SK-N-SH (cell line): ENCODE results near the gene NRIP1. TPM values are rescaled to one million over a fixed set of nuclear protein-coding genes. Genes with fewer than 3 reads are reported as not detected.

Source experiments
- CTCF ChIA-PET: fragments of 300-600, 350-600 bp; formaldehyde crosslinking; extraction: SDS; loops from one replicate; lab custom pipeline; 2021; lab: Yijun Ruan, JAX
- POLR2A ChIA-PET: fragments of 350-600 bp; sonication (Branson Sonifier 250); formaldehyde crosslinking; extraction: SDS; loops from one replicate; lab custom pipeline; 2020; ENCODE audit warnings: antibody characterized with exemption, inconsistent platforms; lab: Yijun Ruan, JAX
- DNase-seq: peaks from one replicate; pipeline ENCODE4 v3.0.0; 2012
- H2AFZ ChIP-seq: fragments of 200-600 bp; sonication (generic); 2 replicates; pipeline ENCODE4 v1.8.1; 2016; ENCODE audit warnings: antibody characterized with exemption, mild to moderate bottlenecking, low read depth
- H3F3A ChIP-seq: fragments of 200-600 bp; sonication (generic); replicated peaks from 2 replicates; pipeline ENCODE3; 2016; ENCODE audit warnings: antibody characterized with exemption, mild to moderate bottlenecking; ENCODE audit not compliant: insufficient read depth
- H3K27ac ChIP-seq, 2 experiments: fragments of 200-500 bp in 1 of 2; fragments of 200-600 bp in 1 of 2; sonication (Bioruptor generic) in 1 of 2; sonication (generic), shearing (Covaris generic) in 1 of 2; 2 replicates each; pipeline versions ENCODE4 v1.5.1 to v1.6.1; 2014 to 2016; ENCODE audit warnings: low read depth in 2 of 2, inconsistent platforms in 1 of 2, low read length in 1 of 2, mild to moderate bottlenecking in 1 of 2, mixed read lengths in 1 of 2
- H3K27me3 ChIP-seq: fragments of 200-600 bp; sonication (generic), shearing (Covaris generic); 2 replicates; pipeline ENCODE4 v1.6.1; 2016; ENCODE audit warnings: mixed run types; ENCODE audit not compliant: insufficient read depth
- H3K36me3 ChIP-seq, 2 experiments: fragments of 200-500 bp in 1 of 2; fragments of 200-600 bp in 1 of 2; sonication (Bioruptor generic) in 1 of 2; sonication (generic) in 1 of 2; replicated peaks in 1 of 2; 2 replicates each; pipeline versions ENCODE3 to v1.5.1; 2014 to 2016; ENCODE audit warnings: low read length in 1 of 2, mild to moderate bottlenecking in 1 of 2; ENCODE audit not compliant: insufficient read depth in 2 of 2, control insufficient read depth in 1 of 2
- H3K4me1 ChIP-seq, 2 experiments: fragments of 200-500 bp in 1 of 2; fragments of 200-600 bp in 1 of 2; sonication (Bioruptor generic) in 1 of 2; sonication (generic), shearing (Covaris generic) in 1 of 2; 2 replicates each; pipeline versions ENCODE4 v1.5.1 to v1.6.1; 2014 to 2016; ENCODE audit warnings: low read depth in 1 of 2, low read length in 1 of 2, mixed run types in 1 of 2; ENCODE audit not compliant: insufficient read depth in 2 of 2, control insufficient read depth in 1 of 2
- H3K4me2 ChIP-seq: fragments of 200-600 bp; sonication (generic), shearing (Covaris generic); 2 replicates; pipeline ENCODE4 v1.6.1; 2017; ENCODE audit warnings: mixed run types
- H3K4me3 ChIP-seq, 2 experiments: fragments of 200-500 bp in 1 of 2; fragments of 200-600 bp in 1 of 2; sonication (Bioruptor generic) in 1 of 2; sonication (generic), shearing (Covaris generic) in 1 of 2; 2 replicates each; pipeline versions ENCODE4 v1.5.1 to v1.8.1; 2014 to 2016; ENCODE audit warnings: low read depth in 2 of 2, inconsistent platforms in 1 of 2, low read length in 1 of 2, mild to moderate bottlenecking in 1 of 2, mixed read lengths in 1 of 2, moderate library complexity in 1 of 2
- H3K79me2 ChIP-seq: fragments of 200-600 bp; sonication (generic); 2 replicates; pipeline ENCODE4 v1.8.1; 2017; ENCODE audit warnings: mild to moderate bottlenecking; ENCODE audit not compliant: insufficient read depth
- H3K9ac ChIP-seq: fragments of 200-600 bp; sonication (generic); 2 replicates; pipeline ENCODE4 v1.6.1; 2017; ENCODE audit warnings: mixed run types
- H3K9me2 ChIP-seq: fragments of 200-600 bp; sonication (generic); 2 replicates; pipeline ENCODE4 v1.6.1; 2017; ENCODE audit warnings: mixed run types
- H3K9me3 ChIP-seq: fragments of 200-600 bp; sonication (generic); 2 replicates; pipeline ENCODE4 v1.6.1; 2017; ENCODE audit warnings: mixed run types, mild to moderate bottlenecking, moderate library complexity
- H4K20me1 ChIP-seq: fragments of 200-600 bp; sonication (generic); 2 replicates; pipeline ENCODE4 v1.6.1; 2017; ENCODE audit warnings: mild to moderate bottlenecking, mixed run types; ENCODE audit not compliant: insufficient read depth
- CTCF ChIP-seq: fragments of 200-600 bp; sonication (generic); IDR thresholded peaks from 2 replicates; pipeline ENCODE4 v1.6.1; 2017; ENCODE audit warnings: antibody characterized with exemption, mild to moderate bottlenecking, moderate library complexity
- ELF1 ChIP-seq: IDR thresholded peaks from 2 replicates; pipeline ENCODE4 v1.4.0; 2012
- EP300 ChIP-seq, 2 experiments: IDR thresholded peaks; 2 replicates each; pipeline versions ENCODE4 v1.4.0 to v1.6.1; 2012; ENCODE audit warnings: borderline replicate concordance in 1 of 2, low read depth in 1 of 2, low read length in 1 of 2
- EZH2phosphoT487 ChIP-seq: fragments of 200-600 bp; sonication (generic); IDR thresholded peaks from 2 replicates; pipeline ENCODE4 v1.6.1; 2017; ENCODE audit warnings: low read depth, mixed run types, mild to moderate bottlenecking, antibody characterized with exemption, moderate library complexity, borderline replicate concordance
- FOXJ3 ChIP-seq: sonication (generic); formaldehyde crosslinking; IDR thresholded peaks from 2 replicates; pipeline ENCODE4 v1.5.1; 2020; ENCODE audit warnings: mild to moderate bottlenecking, missing genetic modification reagents
- JUND ChIP-seq: IDR thresholded peaks from 2 replicates; pipeline ENCODE4 v1.4.0; 2012
- MAX ChIP-seq: IDR thresholded peaks from 2 replicates; pipeline ENCODE4 v1.4.0; 2012; ENCODE audit warnings: low read depth
- MEF2A ChIP-seq: IDR thresholded peaks from 2 replicates; pipeline ENCODE4 v1.4.0; 2012; ENCODE audit warnings: low read depth, borderline replicate concordance
- MXI1 ChIP-seq: IDR thresholded peaks from 2 replicates; pipeline ENCODE4 v1.6.1; 2012; ENCODE audit warnings: mild to moderate bottlenecking, low read depth, low read length, improper control_type of control experiment
- NRF1 ChIP-seq: IDR thresholded peaks from 2 replicates; pipeline ENCODE4 v1.6.1; 2012; ENCODE audit warnings: low read depth, mild to moderate bottlenecking, low read length
- POLR2AphosphoS5 ChIP-seq: IDR thresholded peaks from 2 replicates; pipeline ENCODE4 v1.6.1; 2012; ENCODE audit warnings: low read depth, low read length
- RAD21 ChIP-seq: IDR thresholded peaks from 2 replicates; pipeline ENCODE4 v1.6.1; 2012; ENCODE audit warnings: mild to moderate bottlenecking, low read length
- RXRA ChIP-seq: IDR thresholded peaks from 2 replicates; pipeline ENCODE4 v1.4.0; 2012; ENCODE audit warnings: low read depth, mild to moderate bottlenecking, borderline replicate concordance
- USF1 ChIP-seq: IDR thresholded peaks from 2 replicates; pipeline ENCODE4 v1.4.0; 2012; ENCODE audit warnings: low read depth, borderline replicate concordance
- USF2 ChIP-seq: fragments of 150-350 bp; IDR thresholded peaks from 2 replicates; pipeline ENCODE4 v1.6.1; 2017; ENCODE audit warnings: antibody characterized with exemption, low read length, low read depth, borderline replicate concordance
- YY1 ChIP-seq: IDR thresholded peaks from 2 replicates; pipeline ENCODE4 v1.4.0; 2012; ENCODE audit warnings: low read depth, mild to moderate bottlenecking
- WGBS: methylation state at CpG from one replicate; pipeline ENCODE4 v1.1.6; 2017; ENCODE audit warnings: low lambda C conversion rate; 5-methylcytosine and 5-hydroxymethylcytosine counted together
- polyA plus RNA-seq, 3 experiments: library from polyadenylated mRNA; depleted of rRNA; stranded (reverse); fragments of >200 nt; gene quantifications; 2 replicates each; pipeline ENCODE4 v1.2.3, GENCODE V29; 2012

NRIP1 gene
- polyA plus RNA-seq, 1 of the 3 experiments (the other 2 are of a cell fraction), result 0.02 TPM

- TF ChIP-seq ELF1 (no peak), USF1 (no peak), NRF1 (no peak), USF2 (no peak), RXRA (no peak), MEF2A (no peak), MAX (no peak), JUND (no peak), MXI1 (no peak), FOXJ3 (CRISPR knock-in tag) (no peak), EZH2phosphoT487 (no peak), RAD21 (no peak), CTCF (no peak), EP300 (IDR thresholded peaks at IDR 0.05; ENCODE audit: borderline replicate concordance in 1 of 2, low read depth in 1 of 2, low read length in 1 of 2) (no peak), POLR2AphosphoS5 (no peak)
- H2AFZ ChIP-seq, result no peak overlapping the region
- peaks cover 5% of the 10 kb centered on the region for H3F3A ChIP-seq
- no peaks in the 10 kb centered on the region for H3K36me3 ChIP-seq
- ChIA-PET CTCF (no interaction called here), POLR2A (no interaction called here)
- H3K27ac ChIP-seq, result no peak overlapping the region
- H3K4me1 ChIP-seq, result 0 out of 4 replicates have a peak, but pooled peaks cover 0 to 3% of the 10 kb centered on the region in 2 experiments
- H4K20me1 ChIP-seq, result no peaks in the 10 kb centered on the region
- H3K4me2 ChIP-seq, result no peak overlapping the region
- no peaks in the 10 kb centered on the region for H3K27me3 ChIP-seq
- no peaks in the 10 kb centered on the region for H3K9me2 ChIP-seq
- no peaks in the 10 kb centered on the region for H3K79me2 ChIP-seq
- no peak overlapping the region for H3K4me3 ChIP-seq
- WGBS, result 13% methylated on average over 8 of the region's 8 CpGs
- no peak overlapping the region for H3K9ac ChIP-seq
- no peak for DNase-seq
- no peaks in the 10 kb centered on the region for H3K9me3 ChIP-seq
Measured at GRCh38 chr21:14991957-14992356, 72.8 kb downstream of the NRIP1 start.

- no peak overlapping the region for H3K27ac ChIP-seq
- 6% methylated on average over 2 of the region's 2 CpGs for WGBS
- H3K4me3 ChIP-seq, result no peak overlapping the region
- ChIA-PET CTCF (no interaction called here), POLR2A (no interaction called here)
- no peaks in the 10 kb centered on the region for H3F3A ChIP-seq
- H3K9ac ChIP-seq, result no peak overlapping the region
- H2AFZ ChIP-seq, result no peak overlapping the region
- H3K9me2 ChIP-seq, result no peaks in the 10 kb centered on the region
- no peaks in the 10 kb centered on the region for H4K20me1 ChIP-seq
- no peaks in the 10 kb centered on the region for H3K27me3 ChIP-seq
- DNase-seq, result no peak
- no peaks in the 10 kb centered on the region for H3K9me3 ChIP-seq
- no peaks in the 10 kb centered on the region for H3K4me1 ChIP-seq
- no peak for TF ChIP-seq CTCF
- no peak for TF ChIP-seq POLR2AphosphoS5
- TF ChIP-seq YY1, result no peak
- H3K4me2 ChIP-seq, result no peak overlapping the region
- no peaks in the 10 kb centered on the region for H3K79me2 ChIP-seq
- no peaks in the 10 kb centered on the region for H3K36me3 ChIP-seq
Measured at GRCh38 chr21:14989359-14989758, 75.4 kb downstream of the NRIP1 start.
